GM23338 (cell line): Measurements from ENCODE around the gene WASL. TPM values are rescaled to one million over a fixed set of nuclear protein-coding genes. Genes with fewer than 3 reads are reported as not detected.

Experiments used
- ATAC-seq: fragments of 200-7000 bp; cut with Tn5 transposase; 3 replicates; pipeline ENCODE4 v1.9.1; 2020
- DNase-seq: peaks from one replicate; pipeline ENCODE4 v3.0.0-alpha.2; 2015; ENCODE audit warnings: low spot score
- H2AFZ ChIP-seq: fragments of 200-600 bp; sonication (generic); 2 replicates; pipeline ENCODE4 v1.8.0; 2016; ENCODE audit warnings: antibody characterized with exemption, mild to moderate bottlenecking, moderate library complexity
- H3F3A ChIP-seq: fragments of 200-600 bp; sonication (generic); replicated peaks from 2 replicates; pipeline ENCODE4 v1.8.0; 2017; ENCODE audit warnings: antibody characterized with exemption, mixed run types, low read depth
- H3K27ac ChIP-seq: fragments of 200-600 bp; sonication (generic); 2 replicates; pipeline ENCODE4 v1.6.1; 2016; ENCODE audit warnings: low read depth
- H3K27me3 ChIP-seq: fragments of 200-600 bp; sonication (generic); 2 replicates; pipeline ENCODE4 v1.8.0; 2016; ENCODE audit warnings: mild to moderate bottlenecking, mixed run types, moderate library complexity; ENCODE audit not compliant: insufficient read depth
- H3K36me3 ChIP-seq: fragments of 200-600 bp; sonication (generic); 2 replicates; pipeline ENCODE4 v1.8.0; 2016; ENCODE audit warnings: mild to moderate bottlenecking; ENCODE audit not compliant: insufficient read depth
- H3K4me1 ChIP-seq: fragments of 200-600 bp; sonication (generic); 2 replicates; pipeline ENCODE4 v1.8.0; 2016; ENCODE audit warnings: mild to moderate bottlenecking, moderate library complexity; ENCODE audit not compliant: insufficient read depth
- H3K4me2 ChIP-seq: fragments of 200-600 bp; sonication (generic); 2 replicates; pipeline ENCODE4 v1.7.1; 2017; ENCODE audit warnings: mixed run types
- H3K4me3 ChIP-seq: fragments of 200-600 bp; sonication (generic); 2 replicates; pipeline ENCODE4 v1.6.1; 2016; ENCODE audit warnings: mixed run types
- H3K79me2 ChIP-seq: fragments of 200-600 bp; sonication (generic); replicated peaks from 2 replicates; pipeline ENCODE4 v1.8.0; 2017; ENCODE audit warnings: mild to moderate bottlenecking; ENCODE audit not compliant: insufficient read depth
- H3K9me2 ChIP-seq: fragments of 200-600 bp; sonication (generic); 2 replicates; pipeline ENCODE4 v1.8.0; 2017; ENCODE audit not compliant: insufficient read depth
- H4K20me1 ChIP-seq: fragments of 200-600 bp; sonication (generic); replicated peaks from 2 replicates; pipeline ENCODE4 v1.8.0; 2017; ENCODE audit warnings: mild to moderate bottlenecking; ENCODE audit not compliant: insufficient read depth
- H3K27ac Mint-ChIP-seq: 2 replicates; pipeline ENCODE4 v1.8.0; 2020; ENCODE audit warnings: inconsistent platforms, mild to moderate bottlenecking, moderate library complexity, mixed read lengths
- H3K27me3 Mint-ChIP-seq: 3 replicates; pipeline ENCODE4 v1.8.0; 2022; ENCODE audit warnings: low read depth, mild to moderate bottlenecking, moderate library complexity, mixed read lengths, inconsistent platforms; ENCODE audit not compliant: insufficient read depth, poor library complexity
- H3K36me3 Mint-ChIP-seq: 3 replicates; pipeline ENCODE4 v1.8.0; 2021; ENCODE audit warnings: low read depth, mild to moderate bottlenecking, inconsistent platforms, moderate library complexity, mixed read lengths
- H3K4me1 Mint-ChIP-seq: 3 replicates; pipeline ENCODE4 v1.8.0; 2020; ENCODE audit warnings: mild to moderate bottlenecking, inconsistent platforms, mixed read lengths
- H3K4me3 Mint-ChIP-seq: 3 replicates; pipeline ENCODE4 v1.8.0; 2021; ENCODE audit warnings: moderate library complexity, mild to moderate bottlenecking, inconsistent platforms, mixed read lengths
- H3K9me3 Mint-ChIP-seq: 3 replicates; pipeline ENCODE4 v1.8.0; 2020; ENCODE audit warnings: moderate library complexity, mild to moderate bottlenecking, inconsistent platforms, mixed read lengths
- CREB1 ChIP-seq: fragments of 250-450 bp; sonication (Bioruptor Pico); IDR thresholded peaks from 2 replicates; pipeline ENCODE4 v1.5.0; 2020; ENCODE audit warnings: low read depth, mild to moderate bottlenecking, moderate library complexity
- EZH2 ChIP-seq: fragments of 200-600 bp; sonication (generic); IDR thresholded peaks from one replicate; pipeline ENCODE4 v1.8.0; 2017; ENCODE audit warnings: antibody characterized with exemption, mild to moderate bottlenecking, low read depth; ENCODE audit not compliant: unreplicated experiment
- NANOG ChIP-seq: IDR thresholded peaks from 2 replicates; pipeline ENCODE4 v1.6.1; 2016; ENCODE audit warnings: antibody characterized with exemption, borderline replicate concordance
- POLR2AphosphoS5 ChIP-seq: IDR thresholded peaks from 2 replicates; pipeline ENCODE4 v1.6.1; 2016; ENCODE audit warnings: antibody characterized with exemption, low read depth
- STAT1 ChIP-seq: IDR thresholded peaks from one replicate; pipeline ENCODE4 v1.6.1; 2016; ENCODE audit warnings: antibody characterized with exemption; ENCODE audit not compliant: unreplicated experiment
- polyA plus RNA-seq: library from polyadenylated mRNA; unstranded; fragments of >200 nt; fragmentation: Nextera tagmentation; extraction: Ambion mirVana; gene quantifications from 2 replicates; pipeline ENCODE4 v1.2.1, GENCODE V29; 2016
- small RNA-seq: library from RNA; depleted of rRNA; stranded (forward); fragments of <200 nt; gene quantifications from one replicate; pipeline ENCODE3, GENCODE V24; 2014; ENCODE audit warnings: low replicate concordance
- total RNA-seq: library from RNA; depleted of rRNA; stranded (reverse); fragments of >200 nt; shearing (Covaris generic); gene quantifications from 2 replicates; pipeline ENCODE4 v1.2.3, GENCODE V29; 2014; rRNA removed
- TF ChIP-seq, protein P1 (sequence below): fragments of 250-450 bp; sonication (Bioruptor Pico); IDR thresholded peaks from 2 replicates; pipeline ENCODE4 v1.5.0; 2020; ENCODE audit warnings: mild to moderate bottlenecking, moderate library complexity
- TF ChIP-seq, protein P2 (sequence below), 2 experiments: fragments of 200-600 bp in 1 of 2; sonication (generic) in 1 of 2; conservative IDR thresholded peaks; 2 replicates each; pipeline versions ENCODE4 v1.5.1 to v1.6.1; 2016 to 2017; ENCODE audit warnings: antibody characterized with exemption in 2 of 2, low read depth in 2 of 2, mild to moderate bottlenecking in 2 of 2, moderate library complexity in 1 of 2
- TF ChIP-seq, protein P3 (sequence below): IDR thresholded peaks from 2 replicates; pipeline ENCODE4 v1.6.1; 2016; ENCODE audit warnings: antibody characterized with exemption

Gene WASL
- total and polyA plus RNA-seq, 2 experiments from 2014 or later, result 36.4 to 45.3 TPM

DNA sequence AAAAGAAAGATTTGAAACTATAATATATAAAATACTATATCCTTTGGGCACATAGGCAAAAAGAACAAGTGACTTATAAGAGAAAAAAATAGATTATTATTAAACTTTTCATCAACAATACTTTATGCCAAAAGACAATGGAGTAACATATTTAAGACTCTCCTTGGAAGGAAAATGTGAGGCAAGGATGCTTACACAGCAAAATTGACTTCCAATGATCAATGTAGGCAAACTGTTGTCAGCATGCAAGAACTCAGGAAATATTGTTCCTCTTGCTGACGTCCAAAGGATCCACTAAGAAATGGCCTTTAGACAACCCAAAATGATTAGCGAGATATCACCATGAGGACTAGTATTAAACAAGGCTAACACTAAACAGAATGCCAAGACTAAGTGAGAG, 116.0 kb downstream of the WASL start:
- no peak overlapping the region for H3K4me3 ChIP-seq
- Mint-ChIP-seq H3K36me3 (no peaks in the 10 kb centered on the region), H3K9me3 (no peaks in the 10 kb centered on the region), H3K4me3 (no peak overlapping the region), H3K4me1 (peaks cover 12% of the 10 kb centered on the region), H3K27ac (no peak overlapping the region), H3K27me3 (peaks cover 2% of the 10 kb centered on the region)
- H3K27me3 ChIP-seq, result no peaks in the 10 kb centered on the region
- H3K4me2 ChIP-seq, result no peak overlapping the region
- H3K27ac ChIP-seq, result no peak overlapping the region
- H3K4me1 ChIP-seq, result no peaks in the 10 kb centered on the region
- no peaks in the 10 kb centered on the region for H3K9me2 ChIP-seq
- TF ChIP-seq POLR2AphosphoS5, result no peak
- TF ChIP-seq CREB1, result no peak
- no peak for TF ChIP-seq NANOG
- TF ChIP-seq STAT1, result no peak
- TF ChIP-seq EZH2, result no peak
- TF ChIP-seq, protein P1, sequence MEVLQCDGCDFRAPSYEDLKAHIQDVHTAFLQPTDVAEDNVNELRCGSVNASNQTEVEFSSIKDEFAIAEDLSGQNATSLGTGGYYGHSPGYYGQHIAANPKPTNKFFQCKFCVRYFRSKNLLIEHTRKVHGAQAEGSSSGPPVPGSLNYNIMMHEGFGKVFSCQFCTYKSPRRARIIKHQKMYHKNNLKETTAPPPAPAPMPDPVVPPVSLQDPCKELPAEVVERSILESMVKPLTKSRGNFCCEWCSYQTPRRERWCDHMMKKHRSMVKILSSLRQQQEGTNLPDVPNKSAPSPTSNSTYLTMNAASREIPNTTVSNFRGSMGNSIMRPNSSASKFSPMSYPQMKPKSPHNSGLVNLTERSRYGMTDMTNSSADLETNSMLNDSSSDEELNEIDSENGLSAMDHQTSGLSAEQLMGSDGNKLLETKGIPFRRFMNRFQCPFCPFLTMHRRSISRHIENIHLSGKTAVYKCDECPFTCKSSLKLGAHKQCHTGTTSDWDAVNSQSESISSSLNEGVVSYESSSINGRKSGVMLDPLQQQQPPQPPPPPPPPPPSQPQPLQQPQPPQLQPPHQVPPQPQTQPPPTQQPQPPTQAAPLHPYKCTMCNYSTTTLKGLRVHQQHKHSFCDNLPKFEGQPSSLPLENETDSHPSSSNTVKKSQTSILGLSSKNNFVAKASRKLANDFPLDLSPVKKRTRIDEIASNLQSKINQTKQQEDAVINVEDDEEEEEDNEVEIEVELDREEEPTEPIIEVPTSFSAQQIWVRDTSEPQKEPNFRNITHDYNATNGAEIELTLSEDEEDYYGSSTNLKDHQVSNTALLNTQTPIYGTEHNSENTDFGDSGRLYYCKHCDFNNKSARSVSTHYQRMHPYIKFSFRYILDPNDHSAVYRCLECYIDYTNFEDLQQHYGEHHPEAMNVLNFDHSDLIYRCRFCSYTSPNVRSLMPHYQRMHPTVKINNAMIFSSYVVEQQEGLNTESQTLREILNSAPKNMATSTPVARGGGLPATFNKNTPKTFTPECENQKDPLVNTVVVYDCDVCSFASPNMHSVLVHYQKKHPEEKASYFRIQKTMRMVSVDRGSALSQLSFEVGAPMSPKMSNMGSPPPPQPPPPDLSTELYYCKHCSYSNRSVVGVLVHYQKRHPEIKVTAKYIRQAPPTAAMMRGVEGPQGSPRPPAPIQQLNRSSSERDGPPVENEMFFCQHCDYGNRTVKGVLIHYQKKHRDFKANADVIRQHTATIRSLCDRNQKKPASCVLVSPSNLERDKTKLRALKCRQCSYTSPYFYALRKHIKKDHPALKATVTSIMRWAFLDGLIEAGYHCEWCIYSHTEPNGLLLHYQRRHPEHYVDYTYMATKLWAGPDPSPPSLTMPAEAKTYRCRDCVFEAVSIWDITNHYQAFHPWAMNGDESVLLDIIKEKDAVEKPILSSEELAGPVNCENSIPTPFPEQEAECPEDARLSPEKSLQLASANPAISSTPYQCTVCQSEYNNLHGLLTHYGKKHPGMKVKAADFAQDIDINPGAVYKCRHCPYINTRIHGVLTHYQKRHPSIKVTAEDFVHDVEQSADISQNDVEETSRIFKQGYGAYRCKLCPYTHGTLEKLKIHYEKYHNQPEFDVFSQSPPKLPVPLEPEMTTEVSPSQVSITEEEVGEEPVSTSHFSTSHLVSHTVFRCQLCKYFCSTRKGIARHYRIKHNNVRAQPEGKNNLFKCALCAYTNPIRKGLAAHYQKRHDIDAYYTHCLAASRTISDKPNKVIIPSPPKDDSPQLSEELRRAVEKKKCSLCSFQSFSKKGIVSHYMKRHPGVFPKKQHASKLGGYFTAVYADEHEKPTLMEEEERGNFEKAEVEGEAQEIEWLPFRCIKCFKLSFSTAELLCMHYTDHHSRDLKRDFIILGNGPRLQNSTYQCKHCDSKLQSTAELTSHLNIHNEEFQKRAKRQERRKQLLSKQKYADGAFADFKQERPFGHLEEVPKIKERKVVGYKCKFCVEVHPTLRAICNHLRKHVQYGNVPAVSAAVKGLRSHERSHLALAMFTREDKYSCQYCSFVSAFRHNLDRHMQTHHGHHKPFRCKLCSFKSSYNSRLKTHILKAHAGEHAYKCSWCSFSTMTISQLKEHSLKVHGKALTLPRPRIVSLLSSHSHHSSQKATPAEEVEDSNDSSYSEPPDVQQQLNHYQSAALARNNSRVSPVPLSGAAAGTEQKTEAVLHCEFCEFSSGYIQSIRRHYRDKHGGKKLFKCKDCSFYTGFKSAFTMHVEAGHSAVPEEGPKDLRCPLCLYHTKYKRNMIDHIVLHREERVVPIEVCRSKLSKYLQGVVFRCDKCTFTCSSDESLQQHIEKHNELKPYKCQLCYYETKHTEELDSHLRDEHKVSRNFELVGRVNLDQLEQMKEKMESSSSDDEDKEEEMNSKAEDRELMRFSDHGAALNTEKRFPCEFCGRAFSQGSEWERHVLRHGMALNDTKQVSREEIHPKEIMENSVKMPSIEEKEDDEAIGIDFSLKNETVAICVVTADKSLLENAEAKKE, result no peak
- TF ChIP-seq, protein P2, sequence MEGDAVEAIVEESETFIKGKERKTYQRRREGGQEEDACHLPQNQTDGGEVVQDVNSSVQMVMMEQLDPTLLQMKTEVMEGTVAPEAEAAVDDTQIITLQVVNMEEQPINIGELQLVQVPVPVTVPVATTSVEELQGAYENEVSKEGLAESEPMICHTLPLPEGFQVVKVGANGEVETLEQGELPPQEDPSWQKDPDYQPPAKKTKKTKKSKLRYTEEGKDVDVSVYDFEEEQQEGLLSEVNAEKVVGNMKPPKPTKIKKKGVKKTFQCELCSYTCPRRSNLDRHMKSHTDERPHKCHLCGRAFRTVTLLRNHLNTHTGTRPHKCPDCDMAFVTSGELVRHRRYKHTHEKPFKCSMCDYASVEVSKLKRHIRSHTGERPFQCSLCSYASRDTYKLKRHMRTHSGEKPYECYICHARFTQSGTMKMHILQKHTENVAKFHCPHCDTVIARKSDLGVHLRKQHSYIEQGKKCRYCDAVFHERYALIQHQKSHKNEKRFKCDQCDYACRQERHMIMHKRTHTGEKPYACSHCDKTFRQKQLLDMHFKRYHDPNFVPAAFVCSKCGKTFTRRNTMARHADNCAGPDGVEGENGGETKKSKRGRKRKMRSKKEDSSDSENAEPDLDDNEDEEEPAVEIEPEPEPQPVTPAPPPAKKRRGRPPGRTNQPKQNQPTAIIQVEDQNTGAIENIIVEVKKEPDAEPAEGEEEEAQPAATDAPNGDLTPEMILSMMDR (conservative IDR thresholded peaks at IDR 0.05; ENCODE audit: low read depth in 2 of 2), result no peak
- TF ChIP-seq, protein P3, sequence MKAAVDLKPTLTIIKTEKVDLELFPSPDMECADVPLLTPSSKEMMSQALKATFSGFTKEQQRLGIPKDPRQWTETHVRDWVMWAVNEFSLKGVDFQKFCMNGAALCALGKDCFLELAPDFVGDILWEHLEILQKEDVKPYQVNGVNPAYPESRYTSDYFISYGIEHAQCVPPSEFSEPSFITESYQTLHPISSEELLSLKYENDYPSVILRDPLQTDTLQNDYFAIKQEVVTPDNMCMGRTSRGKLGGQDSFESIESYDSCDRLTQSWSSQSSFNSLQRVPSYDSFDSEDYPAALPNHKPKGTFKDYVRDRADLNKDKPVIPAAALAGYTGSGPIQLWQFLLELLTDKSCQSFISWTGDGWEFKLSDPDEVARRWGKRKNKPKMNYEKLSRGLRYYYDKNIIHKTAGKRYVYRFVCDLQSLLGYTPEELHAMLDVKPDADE, result no peak
- H4K20me1 ChIP-seq, result no peaks in the 10 kb centered on the region
- no peaks in the 10 kb centered on the region for H3F3A ChIP-seq
- no peaks in the 10 kb centered on the region for H3K79me2 ChIP-seq
- H2AFZ ChIP-seq, result no peak overlapping the region
- H3K36me3 ChIP-seq, result no peaks in the 10 kb centered on the region
- DNase-seq, result no peak
- ATAC-seq, result no peak

Small RNA genes within 50 kb of the gene (small RNA-seq; reads per million reads assigned to genes)
- gene RNU6-11P, result not detected

Other genes starting within 250 kb of the WASL start
- 1.1 and 1.6 TPM in 2 replicates for gene IQUB, start 214.4 kb downstream of the WASL start, total RNA-seq
- 0.57 and 0.79 TPM in 2 replicates for gene IQUB, start 214.4 kb downstream of the WASL start, polyA plus RNA-seq
- 55.2 and 70.2 TPM in 2 replicates for gene NDUFA5, start 191.2 kb downstream of the WASL start, total RNA-seq
- gene NDUFA5, start 191.2 kb downstream of the WASL start, polyA plus RNA-seq, result 189 and 207 TPM in 2 replicates
- gene ASB15, start 147.2 kb downstream of the WASL start, total RNA-seq, result not detected in 2 replicates
- gene ASB15, start 147.2 kb downstream of the WASL start, polyA plus RNA-seq, result not detected in 2 replicates
- not detected in 2 replicates for gene LMOD2, start 93.1 kb downstream of the WASL start, total RNA-seq
- not detected in 2 replicates for gene LMOD2, start 93.1 kb downstream of the WASL start, polyA plus RNA-seq
- gene HYAL4, start 96.2 kb upstream of the WASL start, total RNA-seq, result not detected in 2 replicates
- not detected in 2 replicates for gene HYAL4, start 96.2 kb upstream of the WASL start, polyA plus RNA-seq
- gene SPAM1, start 176.2 kb upstream of the WASL start, total RNA-seq, result not detected in 2 replicates
- gene SPAM1, start 176.2 kb upstream of the WASL start, polyA plus RNA-seq, result not detected in 2 replicates